RPMI8226 (cell line): ENCODE data around the gene CDH12.
"Not testable (repeated sequence)": the region's sequence is repeated elsewhere in the genome, so short reads cannot be mapped to it uniquely, and the experiment has no call there.

ENCODE experiments used
- DNase-seq: peaks from one replicate; pipeline ENCODE4 v3.0.0-alpha.2; 2015

The CDH12 gene

GRCh38 chr5:22109315-22109714, 743.8 kb downstream of the CDH12 start:
- no peak for DNase-seq

DNA sequence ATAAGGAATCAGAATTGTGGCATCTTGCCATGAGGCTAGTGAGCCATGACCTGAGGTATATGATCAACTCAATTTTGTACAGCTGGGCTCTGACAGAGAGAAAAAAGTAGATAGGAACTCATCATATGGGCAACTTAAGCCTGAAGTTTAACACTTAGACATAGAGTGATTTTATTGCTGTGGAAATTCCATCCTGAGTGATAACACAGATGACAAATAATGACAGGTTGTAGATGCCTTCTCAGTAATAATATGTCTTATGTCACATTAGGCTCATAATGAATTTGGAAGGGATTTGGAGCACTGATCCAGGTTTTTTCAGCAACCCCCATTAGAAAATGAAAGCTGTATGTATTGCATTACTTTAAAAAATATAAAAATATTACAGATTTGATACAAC, 744.6 kb downstream of the CDH12 start:
- no peak for DNase-seq

- no peak for DNase-seq
These were observed 750.3 kb downstream of the CDH12 start for GRCh38 chr5:22102823-22103359.

DNA sequence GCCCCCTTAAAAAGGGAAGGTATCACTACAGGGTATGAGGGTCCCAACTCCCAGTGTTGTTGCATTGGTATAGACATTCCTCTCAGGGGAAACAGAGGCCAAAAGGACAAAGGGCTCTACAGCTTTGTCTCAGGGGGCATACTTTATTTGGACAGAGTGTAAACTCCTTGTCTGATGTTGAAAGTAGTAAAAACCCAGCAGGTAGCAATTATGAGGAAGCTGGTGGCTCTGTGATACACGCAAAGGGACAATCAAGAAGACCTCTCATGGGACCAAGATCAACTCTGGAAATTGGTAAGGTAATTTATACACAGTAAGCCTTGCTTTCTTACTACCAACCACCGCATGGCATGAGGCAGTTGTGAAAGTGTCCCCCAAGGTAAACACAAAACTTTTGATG, 764.6 kb downstream of the CDH12 start:
- no peak for DNase-seq

DNA sequence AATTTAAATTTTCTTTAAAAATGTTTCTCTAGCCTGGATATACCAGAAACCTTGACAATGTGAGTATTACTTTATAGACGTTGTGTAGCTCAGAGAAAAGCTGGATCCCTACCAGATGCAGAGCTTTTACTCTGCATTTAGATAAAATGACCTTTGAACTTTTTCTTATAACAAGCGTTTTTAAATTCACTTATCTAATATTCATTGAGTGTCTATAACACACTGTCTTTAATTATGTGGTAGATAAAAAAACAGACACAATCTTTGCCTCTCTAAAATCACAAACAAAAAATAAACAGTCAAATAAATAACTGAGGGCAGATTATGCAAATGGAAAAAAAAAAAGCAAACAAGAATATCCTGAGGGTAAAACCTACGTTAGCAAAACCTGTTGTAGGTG, 773.6 kb downstream of the CDH12 start:
- DNase-seq, result no peak

- no peak for DNase-seq
These were observed 774.1 kb downstream of the CDH12 start for GRCh38 chr5:22079002-22079401.

DNA sequence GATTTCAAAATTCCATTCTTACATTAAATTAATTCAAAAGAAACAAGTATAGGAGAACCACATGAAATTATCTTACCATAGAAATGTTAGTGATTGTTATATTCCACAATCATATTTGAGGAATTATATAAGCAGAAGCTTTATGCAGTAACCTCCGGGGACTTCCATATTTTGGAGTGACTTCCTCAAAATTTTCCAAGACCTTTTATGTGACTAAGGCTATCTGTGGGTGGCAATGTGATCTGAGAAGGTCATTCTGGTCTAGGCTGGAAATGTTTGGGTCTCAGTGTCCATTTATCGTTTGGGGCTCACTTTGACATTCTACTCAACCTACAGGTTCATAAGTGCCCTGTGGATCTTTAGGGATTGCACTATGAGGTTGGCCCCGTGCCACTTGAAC, 776.6 kb downstream of the CDH12 start:
- DNase-seq, result no peak

DNA sequence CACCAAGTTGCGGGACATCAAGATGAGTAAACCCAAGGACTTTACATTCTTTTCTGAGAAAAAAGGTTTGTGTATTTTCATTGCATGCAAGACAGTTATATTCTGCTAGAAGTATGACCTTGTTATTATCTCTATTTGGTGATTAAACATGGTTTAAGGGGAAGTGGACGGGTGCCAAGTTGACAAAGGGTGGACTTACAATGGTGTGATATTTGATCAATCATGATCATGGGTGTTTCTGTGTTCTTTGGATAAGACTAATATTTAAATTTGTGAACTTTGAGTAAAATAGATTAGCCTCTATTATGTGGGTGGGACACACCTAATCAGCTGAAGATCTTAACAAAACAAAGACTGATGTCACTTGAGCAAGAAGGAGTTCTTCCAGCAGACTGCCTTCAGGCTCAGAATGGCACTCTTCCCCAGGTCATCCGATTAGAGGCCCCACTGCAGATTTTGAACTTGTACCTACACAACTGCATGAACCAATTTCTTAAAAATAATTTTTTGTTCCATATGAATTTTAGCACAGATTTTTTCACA, 782.9 kb downstream of the CDH12 start:
- DNase-seq, result no peak

DNA sequence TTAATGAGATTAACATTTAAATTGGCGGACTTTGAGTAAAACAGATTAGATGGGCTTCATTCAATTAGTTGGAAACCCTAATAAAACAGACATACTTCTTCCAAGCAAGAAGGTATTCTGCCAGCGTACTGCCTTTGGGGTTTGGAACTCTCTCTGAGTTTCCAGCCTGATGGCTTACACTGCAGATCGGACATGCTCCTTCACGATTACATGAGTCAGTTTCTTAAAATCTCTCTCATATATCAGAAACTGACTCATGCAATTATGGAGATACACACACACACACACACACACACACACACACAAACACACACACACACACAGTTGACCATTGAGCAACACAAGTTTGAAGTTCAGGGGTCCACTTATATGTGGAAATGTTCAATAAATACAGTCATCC, 789.4 kb downstream of the CDH12 start:
- DNase-seq, result no peak

- no peak for DNase-seq
These were observed 794.5 kb downstream of the CDH12 start for GRCh38 chr5:22058620-22059019.

- no peak for DNase-seq
These were observed 796.1 kb downstream of the CDH12 start for GRCh38 chr5:22057012-22057411.

GRCh38 chr5:22056601-22057000, 796.5 kb downstream of the CDH12 start:
- no peak for DNase-seq

GRCh38 chr5:22053195-22053594, 799.9 kb downstream of the CDH12 start:
- no peak for DNase-seq

DNA sequence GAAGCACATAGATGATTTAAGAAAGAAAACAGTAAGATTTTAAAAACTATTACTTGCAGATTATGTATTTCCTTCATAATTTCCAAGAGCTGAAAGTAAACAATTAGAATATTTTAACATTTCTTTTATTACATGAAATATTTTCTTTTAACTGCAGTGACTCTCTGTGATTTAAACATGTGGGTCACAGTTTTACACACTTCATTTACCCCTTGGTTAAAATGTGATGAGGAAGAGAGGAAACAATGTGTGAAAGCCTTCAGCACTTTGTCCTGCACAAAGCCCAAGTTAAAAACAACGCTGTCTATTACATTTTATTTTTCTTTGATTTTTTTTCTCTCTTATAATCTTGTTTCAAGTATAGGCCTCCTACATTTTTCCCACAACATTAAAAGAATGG, 801.3 kb downstream of the CDH12 start:
- DNase-seq, result no peak

- no peak for DNase-seq
These were observed 802.2 kb downstream of the CDH12 start for GRCh38 chr5:22050931-22051330.

- no peak for DNase-seq
These were observed 808.9 kb downstream of the CDH12 start for GRCh38 chr5:22044229-22044628.

GRCh38 chr5:22036061-22036460, 817.1 kb downstream of the CDH12 start:
- no peak for DNase-seq

DNA sequence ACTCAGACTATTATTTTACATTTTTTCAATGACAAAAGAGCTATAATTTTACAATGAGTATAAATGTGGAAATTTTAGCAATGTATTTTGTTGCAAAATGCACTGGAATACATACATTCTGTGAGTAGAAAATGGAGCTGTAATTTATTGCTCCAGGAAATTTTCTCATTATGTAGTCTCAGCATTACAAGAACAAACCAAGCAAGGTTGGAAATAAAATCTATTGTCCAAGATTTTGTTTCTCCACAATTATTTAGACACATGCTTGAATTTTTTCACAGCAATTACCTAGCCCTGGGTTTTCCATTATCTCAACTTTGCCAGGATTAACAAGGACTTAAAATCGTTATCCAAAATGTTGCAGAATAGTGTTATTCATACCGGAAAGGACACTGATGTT, 820.1 kb downstream of the CDH12 start:
- DNase-seq, result no peak

DNA sequence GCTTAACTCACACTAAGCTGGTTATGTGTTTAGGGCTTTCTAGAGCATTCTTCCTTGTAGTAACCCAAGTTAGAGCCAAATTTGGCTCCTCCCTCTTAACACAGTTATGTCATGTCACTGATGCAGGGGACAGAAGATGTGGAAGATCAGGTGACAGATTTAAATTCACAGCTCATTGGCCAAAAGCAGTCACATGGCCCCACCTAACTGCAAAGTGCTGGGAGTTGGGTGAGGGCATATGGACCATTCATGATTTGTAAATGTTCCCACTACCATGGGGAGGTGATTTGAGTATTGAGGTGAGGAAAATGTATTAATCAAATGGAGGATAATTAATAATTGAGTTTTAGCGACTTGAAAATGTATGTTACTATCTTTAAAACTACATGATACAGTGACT, 829.4 kb downstream of the CDH12 start:
- DNase-seq, result no peak

GRCh38 chr5:22012893-22013292, 840.3 kb downstream of the CDH12 start:
- not testable (repeated sequence) for DNase-seq

- DNase-seq, result not testable (repeated sequence)
These were observed 842.3 kb downstream of the CDH12 start for GRCh38 chr5:22010808-22011207.

- DNase-seq, result not testable (repeated sequence)
These were observed 852.0 kb downstream of the CDH12 start for GRCh38 chr5:22001097-22001496.

DNA sequence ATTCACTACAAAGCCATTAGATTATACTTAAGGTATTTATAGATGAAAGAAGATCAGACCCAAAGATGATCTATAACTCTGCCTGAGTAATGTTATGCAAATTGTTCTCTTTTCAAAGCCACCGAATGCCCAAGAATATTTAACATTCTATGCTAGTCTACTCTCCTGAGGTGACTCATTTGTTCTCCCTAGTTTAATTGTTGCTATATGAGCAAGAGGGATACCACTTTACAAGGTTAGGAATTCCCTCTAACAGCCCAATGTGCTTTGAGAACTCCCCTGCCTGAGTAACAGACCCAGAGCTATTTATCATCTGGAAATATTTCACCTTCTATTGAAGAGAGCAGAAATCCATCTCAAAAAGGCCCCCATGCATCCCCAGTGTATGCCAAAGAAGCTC, 867.3 kb downstream of the CDH12 start:
- not testable (repeated sequence) for DNase-seq

- DNase-seq, result not testable (repeated sequence)
These were observed 901.6 kb downstream of the CDH12 start for GRCh38 chr5:21951571-21951970.

DNA sequence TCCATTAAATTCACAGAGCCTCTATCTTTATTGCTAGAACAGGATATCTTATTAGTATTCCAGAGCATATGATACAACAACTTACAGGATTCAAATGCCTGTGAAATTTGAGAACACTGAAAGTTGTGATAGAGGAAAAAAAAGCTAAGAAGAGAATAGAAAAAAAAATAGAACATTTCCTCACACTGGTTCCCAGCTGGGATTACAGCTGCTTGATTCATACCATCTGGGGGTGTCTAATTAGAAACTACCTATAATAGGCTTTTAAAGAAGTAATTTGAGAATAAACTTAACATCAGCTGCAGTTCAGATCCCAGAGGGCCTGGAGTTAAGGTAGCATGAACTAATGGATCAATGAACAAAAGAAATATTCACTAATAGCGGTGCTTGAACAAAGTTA, 922.0 kb downstream of the CDH12 start:
- no peak for DNase-seq
